K562 (cell line): ENCODE results near the gene TMEM185B. TPM values are rescaled to one million over a fixed set of nuclear protein-coding genes. Genes with fewer than 3 reads are reported as not detected.

Experiments used
- ARID1B ChIP-seq: fragments of 450-650 bp; IDR thresholded peaks from 2 replicates; pipeline ENCODE4 v1.6.1; 2016; ENCODE audit warnings: antibody characterized with exemption, mild to moderate bottlenecking, inconsistent platforms
- CBFA2T3 ChIP-seq: fragments of 450-650 bp; IDR thresholded peaks from 2 replicates; pipeline ENCODE4 v1.6.1; 2017
- ESRRB ChIP-seq: fragments of 250-450 bp; sonication (Bioruptor Pico); IDR thresholded peaks from 2 replicates; pipeline ENCODE4 v1.5.0; 2020; ENCODE audit warnings: mild to moderate bottlenecking, moderate library complexity, borderline replicate concordance
- ETV1 ChIP-seq: fragments of 450-650 bp; conservative IDR thresholded peaks from 2 replicates; pipeline ENCODE4 v1.6.1; 2016; ENCODE audit warnings: missing genetic modification characterization, control low read depth, low read depth, missing compliant biosample characterization
- ETV6 ChIP-seq, 3 experiments: fragments of 150-350 bp in 1 of 3; sonication (generic) in 1 of 3; formaldehyde crosslinking in 1 of 3; IDR thresholded peaks; 2 replicates each; pipeline versions ENCODE4 v1.6.1 to v1.8.0; 2014 to 2022; ENCODE audit warnings: borderline replicate concordance in 2 of 3, low read depth in 2 of 3, antibody characterized with exemption in 1 of 3, low read length in 1 of 3, mild to moderate bottlenecking in 1 of 3, missing genetic modification reagents in 1 of 3
- FOXK2 ChIP-seq, 2 experiments: fragments of 450-650 bp; IDR thresholded peaks in 1 of 2; conservative IDR thresholded peaks in 1 of 2; 2 replicates each; pipeline ENCODE4 v1.6.1; 2016; ENCODE audit warnings: low read depth in 2 of 2, mild to moderate bottlenecking in 1 of 2
- HIVEP1 ChIP-seq: fragments of 250-450 bp; sonication (Bioruptor Pico); IDR thresholded peaks from 2 replicates; pipeline ENCODE4 v1.4.0; 2020; ENCODE audit warnings: mild to moderate bottlenecking
- HNRNPLL ChIP-seq: fragments of 200-400 bp; formaldehyde crosslinking; IDR thresholded peaks from 2 replicates; pipeline ENCODE4 v1.6.1; 2017; ENCODE audit warnings: low read length, low read depth, mild to moderate bottlenecking; ENCODE audit not compliant: poor library complexity, severe bottlenecking
- HOXB6 ChIP-seq: fragments of 250-450 bp; sonication (Bioruptor Pico); IDR thresholded peaks from 2 replicates; pipeline ENCODE4 v1.5.1; 2022; ENCODE audit warnings: mild to moderate bottlenecking, borderline replicate concordance
- KDM5B ChIP-seq: fragments of 200-600 bp; sonication (generic); IDR thresholded peaks from 2 replicates; pipeline ENCODE4 v1.6.1; 2012; ENCODE audit warnings: low read depth, mild to moderate bottlenecking, moderate library complexity, low read length, control low read depth, inconsistent platforms; ENCODE audit not compliant: insufficient replicate concordance
- MAFF ChIP-seq: IDR thresholded peaks from 2 replicates; pipeline ENCODE4 v1.6.1; 2012; ENCODE audit warnings: low read length, improper control_type of control experiment
- MAFG ChIP-seq: fragments of 450-650 bp; conservative IDR thresholded peaks from 2 replicates; pipeline ENCODE4 v1.6.1; 2016; ENCODE audit warnings: missing genetic modification characterization, missing compliant biosample characterization
- MAFK ChIP-seq: IDR thresholded peaks from 2 replicates; pipeline ENCODE4 v1.6.1; 2011; ENCODE audit warnings: low read length, improper control_type of control experiment
- NFIC ChIP-seq: fragments of 450-650 bp; IDR thresholded peaks from 2 replicates; pipeline ENCODE4 v1.6.1; 2017; ENCODE audit warnings: mild to moderate bottlenecking, inconsistent platforms
- SPI1 ChIP-seq: IDR thresholded peaks from 2 replicates; pipeline ENCODE4 v1.6.1; 2011; ENCODE audit warnings: low read depth, low read length, control low read depth, borderline replicate concordance
- TCF3 ChIP-seq: sonication (generic); formaldehyde crosslinking; IDR thresholded peaks from 2 replicates; pipeline ENCODE4 v1.4.0; 2020; ENCODE audit warnings: mild to moderate bottlenecking, missing genetic modification reagents
- USF2 ChIP-seq: sonication (generic); formaldehyde crosslinking; IDR thresholded peaks from 2 replicates; pipeline ENCODE4 v1.5.0; 2020; ENCODE audit warnings: missing genetic modification reagents
- ZNF316 ChIP-seq: fragments of 450-650 bp; IDR thresholded peaks from 2 replicates; pipeline ENCODE4 v1.6.1; 2016
- ZNF584 ChIP-seq: fragments of 200-800 bp; sonication (Bioruptor generic); IDR thresholded peaks from 2 replicates; pipeline ENCODE4 v1.6.1; 2016; ENCODE audit warnings: low read depth, mild to moderate bottlenecking, missing genetic modification characterization, missing compliant biosample characterization
- polyA plus RNA-seq, 8 experiments: library from polyadenylated mRNA; depleted of rRNA in 4 of 8; stranded (reverse) in 5 of 8; unstranded in 3 of 8; fragments of >200 nt; fragmentation: Nextera tagmentation in 2 of 8; fragmentation: Illumina TruSeq in 1 of 8; extraction: Ambion mirVana in 2 of 8; extraction: Trizol in 1 of 8; gene quantifications; 2 replicates each; pipeline versions ENCODE4 v1.2.1 to v1.2.3, GENCODE V29; 2011 to 2014; ENCODE audit warnings: inconsistent platforms in 1 of 8, missing spikeins in 1 of 8
- total RNA-seq, 7 experiments: library from RNA; depleted of rRNA in 6 of 7; stranded (reverse); fragments of >200 nt in 6 of 7; fragmentation: Illumina TruSeq in 2 of 7; extraction: Trizol in 2 of 7; gene quantifications; 2 replicates each; pipeline versions ENCODE4 v1.2.1 to v1.2.3, GENCODE V29; 2011 to 2021; ENCODE audit warnings: low replicate concordance in 1 of 7
- TF ChIP-seq, protein P1 (sequence below): sonication (generic); IDR thresholded peaks from 2 replicates; pipeline ENCODE4 v1.6.1; 2016
- TF ChIP-seq, protein P2 (sequence below), 2 experiments: IDR thresholded peaks in 1 of 2; conservative IDR thresholded peaks in 1 of 2; 2 replicates each; pipeline ENCODE4 v1.6.1; 2016; ENCODE audit warnings: low read depth in 2 of 2, mild to moderate bottlenecking in 1 of 2, missing compliant biosample characterization in 1 of 2, missing genetic modification characterization in 1 of 2, moderate library complexity in 1 of 2
- TF ChIP-seq, protein P3 (sequence below): fragments of 450-650 bp; IDR thresholded peaks from 2 replicates; pipeline ENCODE4 v1.6.1; 2016

Gene TMEM185B
- total and polyA plus RNA-seq, 9 of the 15 experiments (the other 6 are each of a cell fraction or from before 2014, with no cell fraction given) = 2.9 to 28.2 (median 11.5) TPM

GRCh38 chr2:120257522-120257921, 34.3 kb upstream of the TMEM185B start (continued):
- TF ChIP-seq, protein P1, sequence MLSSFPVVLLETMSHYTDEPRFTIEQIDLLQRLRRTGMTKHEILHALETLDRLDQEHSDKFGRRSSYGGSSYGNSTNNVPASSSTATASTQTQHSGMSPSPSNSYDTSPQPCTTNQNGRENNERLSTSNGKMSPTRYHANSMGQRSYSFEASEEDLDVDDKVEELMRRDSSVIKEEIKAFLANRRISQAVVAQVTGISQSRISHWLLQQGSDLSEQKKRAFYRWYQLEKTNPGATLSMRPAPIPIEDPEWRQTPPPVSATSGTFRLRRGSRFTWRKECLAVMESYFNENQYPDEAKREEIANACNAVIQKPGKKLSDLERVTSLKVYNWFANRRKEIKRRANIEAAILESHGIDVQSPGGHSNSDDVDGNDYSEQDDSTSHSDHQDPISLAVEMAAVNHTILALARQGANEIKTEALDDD = no peak
- TF ChIP-seq SPI1 (peak; percentile 85), MAFK (peak; percentile 54; the same call in 1 of the 2 replicates), ESRRB (CRISPR knock-in tag) (no peak), ETV1 (tag) (0 out of 2 replicates have a peak, but pooled peaks have one; percentile 40), ETV6 (IDR thresholded peaks at IDR 0.05; ENCODE audit: borderline replicate concordance in 1 of 2, low read depth in 2 of 2, low read length in 1 of 2) (0 out of 4 replicates have a peak, but pooled peaks of 1 of the 2 experiments have one; percentile 29), ETV6 (CRISPR knock-in tag; IDR thresholded peaks at IDR 0.05; ENCODE audit: borderline replicate concordance) (no peak), ARID1B (peak; percentile 42; the same call in 1 of the 2 replicates), NFIC (peak; percentile 96), HOXB6 (CRISPR knock-in tag) (no peak), ZNF584 (CRISPR knock-in tag) (no peak), CBFA2T3 (peak; percentile 30; the same call in 1 of the 2 replicates), MAFF (peak; percentile 66), TCF3 (CRISPR knock-in tag) (0 out of 2 replicates have a peak, but pooled peaks have one; percentile 21), ZNF316 (peak; percentile 95), MAFG (tag) (peak; percentile 65), FOXK2 (conservative IDR thresholded peaks at IDR 0.05 in 1 of 2, IDR thresholded peaks at IDR 0.05 in 1 of 2; ENCODE audit: low read depth in 2 of 2) (no peak), HNRNPLL (no peak), KDM5B (no peak), USF2 (CRISPR knock-in tag) (no peak), HIVEP1 (CRISPR knock-in tag) (no peak)
- TF ChIP-seq, protein P2, sequence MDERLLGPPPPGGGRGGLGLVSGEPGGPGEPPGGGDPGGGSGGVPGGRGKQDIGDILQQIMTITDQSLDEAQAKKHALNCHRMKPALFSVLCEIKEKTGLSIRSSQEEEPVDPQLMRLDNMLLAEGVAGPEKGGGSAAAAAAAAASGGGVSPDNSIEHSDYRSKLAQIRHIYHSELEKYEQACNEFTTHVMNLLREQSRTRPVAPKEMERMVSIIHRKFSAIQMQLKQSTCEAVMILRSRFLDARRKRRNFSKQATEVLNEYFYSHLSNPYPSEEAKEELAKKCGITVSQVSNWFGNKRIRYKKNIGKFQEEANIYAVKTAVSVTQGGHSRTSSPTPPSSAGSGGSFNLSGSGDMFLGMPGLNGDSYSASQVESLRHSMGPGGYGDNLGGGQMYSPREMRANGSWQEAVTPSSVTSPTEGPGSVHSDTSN (CRISPR knock-in tag; IDR thresholded peaks at IDR 0.05; ENCODE audit: low read depth) = no peak
- TF ChIP-seq, protein P2 (tag; conservative IDR thresholded peaks at IDR 0.05; ENCODE audit: low read depth) = peak; percentile 54
- TF ChIP-seq, protein P3, sequence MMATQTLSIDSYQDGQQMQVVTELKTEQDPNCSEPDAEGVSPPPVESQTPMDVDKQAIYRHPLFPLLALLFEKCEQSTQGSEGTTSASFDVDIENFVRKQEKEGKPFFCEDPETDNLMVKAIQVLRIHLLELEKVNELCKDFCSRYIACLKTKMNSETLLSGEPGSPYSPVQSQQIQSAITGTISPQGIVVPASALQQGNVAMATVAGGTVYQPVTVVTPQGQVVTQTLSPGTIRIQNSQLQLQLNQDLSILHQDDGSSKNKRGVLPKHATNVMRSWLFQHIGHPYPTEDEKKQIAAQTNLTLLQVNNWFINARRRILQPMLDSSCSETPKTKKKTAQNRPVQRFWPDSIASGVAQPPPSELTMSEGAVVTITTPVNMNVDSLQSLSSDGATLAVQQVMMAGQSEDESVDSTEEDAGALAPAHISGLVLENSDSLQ = peak; percentile 60
